Measurements from ENCODE around the gene ETV7.

DNA sequence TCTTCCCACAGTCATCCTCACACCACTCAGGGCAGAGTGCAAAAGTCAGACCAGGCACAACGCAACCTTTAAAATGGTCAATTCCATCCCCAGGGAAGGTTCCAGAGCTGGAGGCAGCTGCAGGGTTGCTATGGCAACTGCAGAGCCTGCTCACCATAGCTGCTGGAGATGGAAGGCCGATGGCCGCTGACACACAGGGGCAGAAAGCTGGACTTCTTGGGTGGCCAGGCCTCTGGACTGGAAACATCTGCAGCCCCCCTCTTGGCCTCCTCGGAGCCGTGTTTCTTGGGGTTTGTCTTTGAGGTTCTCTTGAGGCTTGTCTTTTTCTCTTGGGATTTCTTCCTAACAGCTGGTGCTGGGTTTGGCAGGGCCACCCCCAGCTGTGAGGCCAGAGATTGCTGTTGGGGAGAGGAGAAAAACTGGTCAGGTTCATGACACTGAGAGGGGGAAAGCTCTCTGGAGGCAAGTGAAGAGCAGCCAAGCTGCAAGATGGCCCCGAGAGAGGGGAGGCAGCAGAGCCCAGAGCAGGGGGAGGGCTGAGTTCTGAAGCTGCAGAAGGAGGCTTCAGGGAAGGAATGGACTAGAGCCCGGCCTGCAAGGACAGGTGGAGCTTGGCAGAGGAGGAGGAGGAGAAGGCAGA is 61.0 kb downstream of the ETV7 start:
- TF ChIP-seq YY1 (IDR thresholded peaks at IDR 0.05; ENCODE audit: insufficient read depth, insufficient read length) (no peak), SUZ12 (IDR thresholded peaks at IDR 0.05; ENCODE audit: extremely low read depth, insufficient read depth, insufficient read length) (no peak)
